HL-60 (cell line): Measurements from ENCODE around the gene RASSF8.

Experiments used
- DNase-seq, 2 experiments: peaks; one replicate each; pipeline ENCODE4 v3.0.0-alpha.2; 2010 to 2020; ENCODE audit warnings: low read depth in 1 of 2, low spot score in 1 of 2
- H3K27ac ChIP-seq: fragments of 250-450 bp; sonication (Bioruptor Pico); replicated peaks from 2 replicates; pipeline ENCODE4 v1.5.1; 2020; ENCODE audit warnings: mild to moderate bottlenecking, moderate library complexity
- H3K27me3 ChIP-seq: fragments of 250-450 bp; sonication (Bioruptor Pico); 2 replicates; pipeline ENCODE4 v1.5.1; 2021; ENCODE audit warnings: mild to moderate bottlenecking, moderate library complexity; ENCODE audit not compliant: insufficient read depth, poor library complexity, severe bottlenecking
- H3K4me3 ChIP-seq: replicated peaks from 2 replicates; pipeline ENCODE4 v1.5.1; 2011; ENCODE audit warnings: mild to moderate bottlenecking, control low read depth, low read length; ENCODE audit not compliant: insufficient read depth
- GABPA ChIP-seq: IDR thresholded peaks from 2 replicates; pipeline ENCODE4 v1.6.1; 2012; ENCODE audit warnings: low read depth
- POLR2AphosphoS5 ChIP-seq: IDR thresholded peaks from 2 replicates; pipeline ENCODE4 v1.6.1; 2012; ENCODE audit warnings: low read depth
- REST ChIP-seq: IDR thresholded peaks from 2 replicates; pipeline ENCODE4 v1.6.1; 2012; ENCODE audit warnings: low read depth; ENCODE audit not compliant: insufficient replicate concordance
- SPI1 ChIP-seq: IDR thresholded peaks from 2 replicates; pipeline ENCODE4 v1.6.1; 2012; ENCODE audit warnings: low read depth, mild to moderate bottlenecking, borderline replicate concordance
- TF ChIP-seq, protein P1 (sequence below): IDR thresholded peaks from one replicate; pipeline ENCODE4 v1.5.1; 2011; ENCODE audit warnings: low read length, control low read depth, inconsistent platforms; ENCODE audit not compliant: insufficient read depth

The RASSF8 gene

DNA sequence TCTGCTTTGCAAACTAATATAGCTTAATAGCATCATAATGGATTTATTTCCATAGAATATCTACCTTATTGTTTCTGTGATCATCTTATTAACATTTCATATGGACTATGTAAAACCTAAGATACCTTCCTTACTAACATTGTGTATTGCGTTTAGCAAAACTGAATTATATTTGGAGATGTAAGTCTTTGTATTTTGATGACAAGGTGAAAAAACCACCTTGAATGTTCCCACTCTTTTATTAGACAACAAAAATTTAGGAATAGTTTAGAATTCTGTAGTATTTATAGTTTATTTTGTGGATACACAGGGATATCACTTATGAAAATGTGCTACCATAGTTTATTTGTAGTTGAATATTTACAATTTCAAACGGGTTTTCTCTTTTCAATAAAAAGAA is 32.0 kb downstream of the RASSF8 start:
- TF ChIP-seq POLR2AphosphoS5 (no peak), GABPA (no peak), REST (no peak), SPI1 (no peak)
- TF ChIP-seq, protein P1, sequence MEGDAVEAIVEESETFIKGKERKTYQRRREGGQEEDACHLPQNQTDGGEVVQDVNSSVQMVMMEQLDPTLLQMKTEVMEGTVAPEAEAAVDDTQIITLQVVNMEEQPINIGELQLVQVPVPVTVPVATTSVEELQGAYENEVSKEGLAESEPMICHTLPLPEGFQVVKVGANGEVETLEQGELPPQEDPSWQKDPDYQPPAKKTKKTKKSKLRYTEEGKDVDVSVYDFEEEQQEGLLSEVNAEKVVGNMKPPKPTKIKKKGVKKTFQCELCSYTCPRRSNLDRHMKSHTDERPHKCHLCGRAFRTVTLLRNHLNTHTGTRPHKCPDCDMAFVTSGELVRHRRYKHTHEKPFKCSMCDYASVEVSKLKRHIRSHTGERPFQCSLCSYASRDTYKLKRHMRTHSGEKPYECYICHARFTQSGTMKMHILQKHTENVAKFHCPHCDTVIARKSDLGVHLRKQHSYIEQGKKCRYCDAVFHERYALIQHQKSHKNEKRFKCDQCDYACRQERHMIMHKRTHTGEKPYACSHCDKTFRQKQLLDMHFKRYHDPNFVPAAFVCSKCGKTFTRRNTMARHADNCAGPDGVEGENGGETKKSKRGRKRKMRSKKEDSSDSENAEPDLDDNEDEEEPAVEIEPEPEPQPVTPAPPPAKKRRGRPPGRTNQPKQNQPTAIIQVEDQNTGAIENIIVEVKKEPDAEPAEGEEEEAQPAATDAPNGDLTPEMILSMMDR = no peak
- no peaks in the 10 kb centered on the region for H3K27me3 ChIP-seq
- H3K27ac ChIP-seq = no peak overlapping the region
- DNase-seq = no peak
- H3K4me3 ChIP-seq = no peak overlapping the region

DNA sequence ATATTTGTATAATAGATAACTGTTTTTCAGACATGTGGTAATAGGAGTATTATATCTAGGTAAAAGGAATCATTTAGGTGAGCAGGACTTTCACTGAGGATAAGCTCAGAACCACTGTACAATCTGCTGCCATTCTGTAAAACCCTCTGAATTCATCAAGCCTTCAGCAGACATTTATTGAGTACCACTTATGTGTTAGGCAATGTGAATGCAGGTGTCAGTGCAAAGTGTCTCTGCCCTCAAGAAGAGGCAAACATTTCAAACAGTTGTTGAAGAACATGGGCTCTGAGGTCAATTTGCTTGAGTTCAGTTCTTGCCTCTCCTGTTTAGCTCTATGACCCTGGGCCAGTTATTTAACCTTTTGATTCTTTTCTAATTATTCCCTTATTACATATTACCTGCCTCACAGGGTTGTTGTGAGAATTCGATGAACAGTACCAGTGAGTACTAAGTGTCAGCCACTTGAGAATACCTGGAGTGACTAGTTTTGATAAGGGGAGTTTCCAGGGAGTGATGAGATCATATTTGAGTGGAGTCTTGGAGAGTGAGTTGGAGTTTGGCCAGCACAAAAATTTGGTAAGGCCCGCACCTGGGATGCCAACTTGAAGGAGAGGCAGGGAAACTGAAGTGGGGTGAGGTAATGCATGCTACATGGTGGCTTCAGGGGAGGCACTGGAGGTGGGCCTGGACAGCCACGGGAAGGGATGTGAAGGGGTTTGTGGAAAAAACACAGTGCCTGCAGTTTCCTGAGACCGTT is 33.7 kb downstream of the RASSF8 start:
- Histone ChIP-seq H3K27ac (no peak overlapping the region), H3K27me3 (peaks cover 4% of the 10 kb centered on the region), H3K4me3 (no peak overlapping the region)
- TF ChIP-seq, protein P1 = no peak
- TF ChIP-seq REST (no peak), GABPA (no peak), POLR2AphosphoS5 (no peak), SPI1 (no peak)
- no peak for DNase-seq

- Histone ChIP-seq H3K4me3 (no peak overlapping the region), H3K27ac (no peak overlapping the region), H3K27me3 (peaks cover 4% of the 10 kb centered on the region)
- no peak for DNase-seq
- TF ChIP-seq, protein P1 = no peak
These were observed 35.6 kb downstream of the RASSF8 start for GRCh38 chr12:25993901-25994651.
